Stimulated activated CD8-positive, alpha-beta memory T cell treated with anti-CD3 and anti-CD28 coated beads, Interleukin-12 subunit alpha, Interleukin-12 subunit beta, amount 100 ng/mL, for 24 hours (primary cell): ENCODE results near the gene SOX15.

ENCODE experiments used
- DNase-seq: peaks from one replicate; pipeline ENCODE4 v3.0.0-alpha.2; 2020; ENCODE audit errors: extremely low read depth

Gene SOX15

DNA sequence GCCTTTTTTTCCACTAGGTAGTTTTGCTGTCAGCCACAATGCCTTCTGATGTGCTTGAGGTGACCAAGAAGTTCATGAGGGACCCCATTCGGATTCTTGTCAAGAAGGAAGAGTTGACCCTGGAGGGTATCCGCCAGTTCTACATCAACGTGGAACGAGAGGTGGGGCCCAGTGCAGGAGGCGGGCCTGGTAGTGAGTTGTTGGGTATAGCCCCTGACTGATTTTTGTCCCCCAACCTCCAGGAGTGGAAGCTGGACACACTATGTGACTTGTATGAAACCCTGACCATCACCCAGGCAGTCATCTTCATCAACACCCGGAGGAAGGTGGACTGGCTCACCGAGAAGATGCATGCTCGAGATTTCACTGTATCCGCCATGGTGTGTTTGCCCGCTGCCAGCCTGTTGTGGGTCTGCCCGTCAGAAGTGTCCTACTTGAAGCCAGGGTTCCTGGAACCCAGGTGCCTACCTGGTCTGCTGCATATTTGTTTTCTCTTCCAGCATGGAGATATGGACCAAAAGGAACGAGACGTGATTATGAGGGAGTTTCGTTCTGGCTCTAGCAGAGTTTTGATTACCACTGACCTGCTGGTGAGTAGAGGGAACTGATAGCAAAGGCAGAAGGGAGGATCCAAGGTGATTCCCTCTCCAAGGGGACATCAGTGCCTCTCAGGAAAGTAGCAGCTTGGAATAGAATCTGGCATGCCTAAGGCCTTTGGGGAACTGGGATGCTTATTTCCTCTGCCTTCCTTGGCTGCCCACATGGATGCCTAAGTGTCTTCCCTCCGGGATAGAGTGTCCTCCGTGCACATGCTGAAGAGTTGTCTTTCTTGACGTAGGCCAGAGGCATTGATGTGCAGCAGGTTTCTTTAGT lies 12.3 kb downstream of the SOX15 start:
- no peak for DNase-seq

DNA sequence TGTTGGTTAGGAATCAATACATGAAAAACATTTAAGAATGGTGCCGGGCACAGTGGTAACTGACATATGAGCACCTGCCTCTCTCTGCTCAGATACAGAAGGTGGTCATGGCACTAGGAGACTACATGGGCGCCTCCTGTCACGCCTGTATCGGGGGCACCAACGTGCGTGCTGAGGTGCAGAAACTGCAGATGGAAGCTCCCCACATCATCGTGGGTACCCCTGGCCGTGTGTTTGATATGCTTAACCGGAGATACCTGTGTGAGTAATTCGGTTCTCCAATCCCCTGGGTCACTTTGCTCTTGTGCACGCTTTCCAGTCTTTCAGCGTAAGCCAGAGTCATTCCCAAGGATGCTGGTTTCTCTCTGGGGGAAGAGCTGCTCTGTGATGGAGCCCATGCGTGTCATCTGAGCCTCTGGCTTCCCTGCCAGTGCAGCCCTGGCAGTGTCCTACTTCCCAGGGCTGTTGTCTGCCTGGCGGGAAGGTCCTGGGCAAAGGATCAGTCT lies 13.4 kb downstream of the SOX15 start:
- no peak for DNase-seq

- DNase-seq = no peak
Measured at GRCh38 chr17:7575959-7576358, 13.9 kb downstream of the SOX15 start.

- no peak for DNase-seq
Measured at GRCh38 chr17:7575481-7575883, 14.4 kb downstream of the SOX15 start.

DNA sequence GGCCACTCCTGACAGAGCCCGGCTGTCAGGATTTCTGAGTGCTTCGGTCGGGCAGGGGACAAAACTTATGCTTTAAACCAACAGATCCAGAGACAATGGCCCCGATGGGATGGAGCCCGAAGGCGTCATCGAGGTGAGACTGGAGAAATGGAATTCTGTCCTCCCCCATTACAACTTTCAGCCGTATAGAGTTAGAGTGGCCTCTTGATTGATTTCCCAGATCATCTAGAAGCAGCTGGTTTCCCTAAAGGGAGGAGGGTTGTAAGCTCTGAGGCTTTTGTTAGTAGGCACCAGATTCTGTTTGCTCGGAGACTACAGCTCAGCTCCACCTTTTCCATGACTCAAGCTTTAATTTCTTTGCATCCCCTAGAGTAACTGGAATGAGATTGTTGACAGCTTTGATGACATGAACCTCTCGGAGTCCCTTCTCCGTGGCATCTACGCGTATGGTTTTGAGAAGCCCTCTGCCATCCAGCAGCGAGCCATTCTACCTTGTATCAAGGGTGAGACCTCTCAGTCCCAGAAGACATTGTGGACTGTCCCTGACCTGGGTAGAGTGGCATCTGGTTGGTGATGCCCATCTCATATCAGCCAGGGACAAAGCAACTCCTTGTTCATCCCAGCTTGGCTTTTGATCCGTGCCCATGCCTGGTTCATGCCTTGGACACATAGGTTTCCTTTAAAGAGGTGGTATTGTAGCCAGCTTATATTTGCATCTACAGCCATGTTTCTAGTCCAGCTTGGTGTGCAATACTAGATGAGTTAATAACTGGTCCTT lies 15.5 kb downstream of the SOX15 start:
- no peak for DNase-seq

DNA sequence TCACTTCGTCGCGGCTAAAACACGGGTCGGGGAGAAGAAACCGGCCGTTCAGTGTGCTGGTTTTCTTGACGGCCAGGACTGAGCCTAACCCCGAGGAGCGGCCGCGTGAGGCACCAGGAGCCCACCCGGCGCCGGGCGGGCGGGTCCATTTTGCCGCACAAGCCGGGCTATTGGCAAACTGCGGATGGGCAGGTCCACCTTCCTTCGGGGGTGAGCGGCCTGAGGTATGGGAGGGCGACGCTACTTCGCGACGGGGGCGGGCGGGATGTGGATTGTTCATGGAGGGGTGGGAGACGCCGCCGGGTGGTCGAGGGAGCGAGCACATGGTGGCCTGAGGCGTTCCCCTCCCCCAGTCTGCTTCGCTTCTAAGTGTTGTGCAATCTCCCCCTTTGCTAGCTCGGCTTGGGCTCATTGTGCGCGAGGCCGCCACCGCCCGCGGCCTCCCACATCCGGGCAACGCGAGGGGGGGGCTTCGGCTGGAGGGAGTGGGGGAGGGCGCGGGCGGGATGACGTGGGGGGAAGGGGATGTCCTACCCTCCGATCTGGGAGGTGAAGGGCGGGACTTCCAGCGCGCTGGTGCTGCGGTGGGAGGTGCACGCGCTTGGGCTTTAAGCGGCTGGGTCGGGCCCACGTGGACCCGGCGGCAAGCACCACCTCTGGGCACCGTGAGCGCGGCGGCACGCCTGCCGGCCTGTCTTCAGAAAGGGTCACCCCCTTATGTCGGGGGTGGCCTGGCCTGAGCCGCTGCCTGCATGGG lies 16.4 kb downstream of the SOX15 start:
- peak; percentile 72 for DNase-seq

DNA sequence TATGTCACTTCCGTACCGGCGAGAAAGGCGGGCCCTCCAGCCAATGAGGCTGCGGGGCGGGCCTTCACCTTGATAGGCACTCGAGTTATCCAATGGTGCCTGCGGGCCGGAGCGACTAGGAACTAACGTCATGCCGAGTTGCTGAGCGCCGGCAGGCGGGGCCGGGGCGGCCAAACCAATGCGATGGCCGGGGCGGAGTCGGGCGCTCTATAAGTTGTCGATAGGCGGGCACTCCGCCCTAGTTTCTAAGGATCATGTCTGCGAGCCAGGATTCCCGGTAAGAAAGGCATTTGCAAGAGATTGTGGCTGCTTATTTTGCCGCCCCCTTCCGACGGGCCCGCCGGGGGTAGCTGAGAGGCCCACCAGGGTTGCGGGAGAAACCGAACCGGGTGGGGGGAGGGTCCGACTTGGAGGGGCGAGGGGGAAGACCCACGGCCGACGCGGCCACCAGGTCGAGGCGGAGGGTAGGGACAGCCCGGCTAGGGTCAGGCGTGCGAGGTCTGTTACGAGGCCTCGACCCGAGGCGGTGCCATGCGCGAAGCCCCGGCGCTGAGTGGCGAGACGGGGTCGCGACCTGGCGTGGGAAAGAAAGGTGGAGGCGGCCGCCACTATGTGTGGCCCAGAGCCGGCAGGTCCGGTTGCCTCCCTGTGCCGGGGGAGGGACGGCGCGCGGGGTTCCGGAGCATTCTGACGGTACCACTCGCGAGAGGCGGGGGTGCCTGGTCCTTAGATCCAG lies 17.1 kb downstream of the SOX15 start:
- peak; percentile 96 for DNase-seq

DNA sequence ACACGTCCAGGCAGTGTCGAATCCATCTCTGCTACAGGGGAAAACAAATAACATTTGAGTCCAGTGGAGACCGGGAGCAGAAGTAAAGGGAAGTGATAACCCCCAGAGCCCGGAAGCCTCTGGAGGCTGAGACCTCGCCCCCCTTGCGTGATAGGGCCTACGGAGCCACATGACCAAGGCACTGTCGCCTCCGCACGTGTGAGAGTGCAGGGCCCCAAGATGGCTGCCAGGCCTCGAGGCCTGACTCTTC lies 17.6 kb downstream of the SOX15 start:
- no peak for DNase-seq

DNA sequence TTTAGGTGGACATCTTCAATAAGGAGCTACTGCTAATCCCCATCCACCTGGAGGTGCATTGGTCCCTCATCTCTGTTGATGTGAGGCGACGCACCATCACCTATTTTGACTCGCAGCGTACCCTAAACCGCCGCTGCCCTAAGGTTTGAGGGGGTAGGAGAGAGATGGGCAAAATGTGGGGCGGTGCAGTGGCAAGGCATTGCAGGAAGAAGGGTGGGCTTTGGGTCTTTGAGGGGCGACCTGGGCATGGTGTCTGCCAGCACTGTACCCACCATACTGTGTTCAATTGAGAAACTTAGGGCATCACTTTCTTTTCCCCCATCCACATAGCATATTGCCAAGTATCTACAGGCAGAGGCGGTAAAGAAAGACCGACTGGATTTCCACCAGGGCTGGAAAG lies 19.5 kb downstream of the SOX15 start:
- DNase-seq = no peak

DNA sequence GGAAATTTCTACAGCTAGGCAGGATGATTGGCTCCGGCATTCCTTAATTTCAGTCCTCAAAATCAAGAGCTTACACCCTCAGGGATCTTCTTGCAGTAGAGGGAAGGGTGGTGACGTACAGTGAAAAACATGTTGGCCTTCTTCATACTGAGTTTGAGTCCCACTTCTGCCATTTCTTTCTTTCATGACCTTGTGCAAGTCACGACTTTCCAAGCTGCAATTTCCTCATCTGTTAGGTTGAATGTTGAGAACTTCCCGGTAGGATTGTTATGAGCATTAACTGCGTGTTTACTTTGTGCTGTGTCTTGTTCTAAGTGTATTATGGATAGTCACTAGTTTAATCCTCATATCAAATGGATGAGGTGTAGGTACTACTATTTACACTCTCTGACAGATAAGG lies 20.3 kb downstream of the SOX15 start:
- no peak for DNase-seq

- DNase-seq = no peak
Measured at GRCh38 chr17:7563115-7563869, 26.6 kb downstream of the SOX15 start.

GRCh38 chr17:7562208-7562605 lies 27.7 kb downstream of the SOX15 start:
- DNase-seq = no peak

DNA sequence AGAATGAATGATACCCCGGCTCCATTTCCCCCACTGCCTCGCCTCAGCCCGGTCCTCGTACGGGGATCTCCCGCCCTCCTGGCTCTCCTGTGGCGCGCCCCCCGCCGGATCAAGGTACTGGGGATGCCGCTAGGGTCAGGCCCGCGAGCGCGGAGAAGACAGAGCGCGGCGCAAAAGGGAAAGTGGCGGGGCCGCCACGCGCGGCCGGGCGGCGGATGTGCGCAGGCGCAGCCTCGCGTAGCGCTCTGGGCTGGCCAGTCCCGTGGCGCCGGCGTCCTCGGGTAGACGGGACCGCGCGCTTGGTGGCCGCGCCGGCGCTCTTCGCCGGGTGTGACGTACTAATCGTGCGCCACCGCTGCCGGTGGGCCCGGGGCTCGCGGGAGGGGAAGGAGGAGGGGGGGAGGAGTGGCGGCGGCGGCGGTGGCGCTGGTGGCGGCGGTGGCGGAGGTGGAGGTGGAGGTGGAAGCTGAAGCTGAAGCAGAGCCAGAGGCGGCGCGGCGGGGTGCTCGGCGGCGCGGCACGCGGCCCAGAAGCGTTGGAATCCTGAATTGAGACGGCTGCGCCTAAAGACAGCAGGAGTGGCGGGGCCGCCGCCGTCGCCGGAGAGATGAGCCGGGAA lies 28.2 kb downstream of the SOX15 start, which contains the start of gene SENP3:
Gene SENP3, plus strand, starts transcription at position 331 of the 619 bp plus-strand sequence. CDS start 1,158 bp downstream, outside the sequence.
- DNase-seq = peak; percentile 75

- DNase-seq = no peak
Measured at GRCh38 chr17:7561028-7561575, 28.8 kb downstream of the SOX15 start.

DNA sequence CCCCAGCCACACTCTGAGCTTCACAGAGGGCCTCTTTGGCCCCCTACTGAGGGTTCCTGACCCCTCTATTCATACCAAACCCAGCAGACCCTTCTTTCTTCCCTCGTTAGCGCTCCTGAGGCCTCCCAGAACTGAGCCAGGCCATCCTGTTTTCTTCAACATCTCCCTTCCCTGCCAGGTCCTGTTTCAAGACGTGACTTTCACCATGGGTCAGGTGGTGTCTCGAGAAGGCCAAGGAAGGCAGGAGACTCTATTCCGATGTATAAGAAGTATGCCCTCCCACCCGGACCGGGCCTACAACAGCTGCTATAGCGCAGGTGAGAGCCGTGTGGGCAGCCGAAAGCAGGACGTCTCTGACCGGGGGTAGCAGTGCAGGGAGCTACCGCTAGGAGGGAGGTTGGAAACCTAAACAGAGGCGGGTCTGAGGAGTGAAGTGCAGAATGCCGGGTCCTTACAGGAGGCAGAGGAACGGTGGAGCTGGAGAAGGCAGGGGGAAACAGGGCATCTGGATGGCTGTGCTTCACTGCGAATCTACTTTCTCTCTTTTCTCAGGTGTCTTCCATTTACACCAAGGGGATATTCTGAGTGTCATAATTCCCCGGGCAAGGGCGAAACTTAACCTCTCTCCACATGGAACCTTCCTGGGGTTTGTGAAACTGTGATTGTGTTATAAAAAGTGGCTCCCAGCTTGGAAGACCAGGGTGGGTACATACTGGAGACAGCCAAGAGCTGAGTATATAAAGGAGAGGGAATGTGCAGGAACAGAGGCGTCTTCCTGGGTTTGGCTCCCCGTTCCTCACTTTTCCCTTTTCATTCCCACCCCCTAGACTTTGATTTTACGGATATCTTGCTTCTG lies 29.5 kb downstream of the SOX15 start:
- no peak for DNase-seq

DNA sequence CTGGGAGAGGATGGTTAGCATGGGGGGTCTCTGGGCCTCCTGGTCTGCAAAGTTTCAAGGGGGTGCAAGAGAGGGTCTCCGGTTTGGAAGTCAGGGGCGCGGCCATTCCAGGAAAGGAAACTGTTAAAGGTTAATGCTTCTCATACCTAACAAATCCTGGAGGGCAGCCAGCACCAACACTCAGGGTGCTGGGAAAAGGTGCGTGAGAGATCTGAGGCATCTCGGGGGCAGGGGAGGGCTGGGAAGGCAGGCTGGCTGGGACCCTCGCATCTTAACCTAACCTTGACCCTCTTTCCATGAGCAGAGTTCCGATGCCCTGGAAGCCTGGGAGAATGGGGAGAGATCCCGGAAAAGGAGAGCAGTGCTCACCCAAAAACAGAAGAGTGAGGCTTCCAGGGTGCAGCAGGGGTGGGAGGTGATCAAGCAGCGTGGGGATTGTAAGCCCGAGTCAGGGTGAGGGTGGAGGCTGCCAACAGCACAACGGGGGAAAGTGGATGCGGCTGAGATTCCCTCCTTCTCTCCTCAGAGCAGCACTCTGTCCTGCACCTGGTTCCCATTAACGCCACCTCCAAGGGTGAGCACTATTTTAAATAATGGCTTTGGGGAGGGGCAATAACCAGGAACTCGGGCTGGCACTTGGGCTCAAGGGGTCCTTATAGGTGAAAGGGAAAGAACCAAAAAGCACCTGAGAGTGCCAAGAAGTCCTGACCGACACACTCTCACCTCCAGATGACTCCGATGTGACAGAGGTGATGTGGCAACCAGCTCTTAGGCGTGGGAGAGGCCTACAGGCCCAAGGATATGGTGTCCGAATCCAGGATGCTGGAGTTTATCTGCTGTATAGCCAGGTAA lies 30.3 kb downstream of the SOX15 start:
- DNase-seq = no peak

DNA sequence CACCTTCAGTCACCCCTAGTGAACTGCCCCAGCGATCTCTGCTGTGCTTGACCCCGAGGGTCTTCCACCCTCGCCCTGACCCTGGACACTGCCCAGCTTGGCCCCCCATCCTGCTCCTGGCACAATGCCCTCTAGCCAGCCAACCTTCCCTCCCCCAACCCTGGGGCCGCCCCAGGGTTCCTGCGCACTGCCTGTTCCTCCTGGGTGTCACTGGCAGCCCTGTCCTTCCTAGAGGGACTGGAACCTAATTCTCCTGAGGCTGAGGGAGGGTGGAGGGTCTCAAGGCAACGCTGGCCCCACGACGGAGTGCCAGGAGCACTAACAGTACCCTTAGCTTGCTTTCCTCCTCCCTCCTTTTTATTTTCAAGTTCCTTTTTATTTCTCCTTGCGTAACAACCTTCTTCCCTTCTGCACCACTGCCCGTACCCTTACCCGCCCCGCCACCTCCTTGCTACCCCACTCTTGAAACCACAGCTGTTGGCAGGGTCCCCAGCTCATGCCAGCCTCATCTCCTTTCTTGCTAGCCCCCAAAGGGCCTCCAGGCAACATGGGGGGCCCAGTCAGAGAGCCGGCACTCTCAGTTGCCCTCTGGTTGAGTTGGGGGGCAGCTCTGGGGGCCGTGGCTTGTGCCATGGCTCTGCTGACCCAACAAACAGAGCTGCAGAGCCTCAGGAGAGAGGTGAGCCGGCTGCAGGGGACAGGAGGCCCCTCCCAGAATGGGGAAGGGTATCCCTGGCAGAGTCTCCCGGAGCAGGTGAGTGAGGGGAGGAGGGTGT lies 31.2 kb downstream of the SOX15 start, which contains the start of gene TNFSF13:
Gene TNFSF13, plus strand, starts transcription at position 207 of the 776 bp plus-strand sequence. Its CDS starts 290 bp downstream, at position 497.
- no peak for DNase-seq
